Effector memory CD4-positive, alpha-beta T cell (primary cell): ENCODE measurements around the gene DPP9.

Experiments
- DNase-seq, 3 donors: peaks; one replicate each; pipeline ENCODE4 v3.0.0-alpha.2; 2020
- H3K27ac ChIP-seq: 2 replicates; pipeline ENCODE4 v1.7.0; 2013; ENCODE audit warnings: mild to moderate bottlenecking, low read length, moderate library complexity; ENCODE audit not compliant: insufficient read depth, poor library complexity, severe bottlenecking
- H3K27me3 ChIP-seq: replicated peaks from 2 replicates; pipeline ENCODE4 v1.7.0; 2013; ENCODE audit warnings: mild to moderate bottlenecking, low read length; ENCODE audit not compliant: insufficient read depth, control insufficient read depth, poor library complexity, severe bottlenecking
- H3K36me3 ChIP-seq: 2 replicates; pipeline ENCODE4 v1.7.0; 2013; ENCODE audit warnings: mild to moderate bottlenecking, low read length, moderate library complexity; ENCODE audit not compliant: control insufficient read depth, insufficient read depth
- H3K4me1 ChIP-seq: 2 replicates; pipeline ENCODE4 v1.7.0; 2013; ENCODE audit warnings: low read length, mild to moderate bottlenecking; ENCODE audit not compliant: control insufficient read depth, insufficient read depth, poor library complexity, severe bottlenecking
- H3K4me3 ChIP-seq: 2 replicates; pipeline ENCODE4 v1.7.0; 2013; ENCODE audit warnings: low read length, low read depth, mild to moderate bottlenecking; ENCODE audit not compliant: insufficient read depth, poor library complexity, severe bottlenecking
- H3K9me3 ChIP-seq: 2 replicates; pipeline ENCODE4 v1.7.0; 2013; ENCODE audit warnings: mild to moderate bottlenecking, low read length, moderate library complexity; ENCODE audit not compliant: control insufficient read depth

The DPP9 gene

DNA sequence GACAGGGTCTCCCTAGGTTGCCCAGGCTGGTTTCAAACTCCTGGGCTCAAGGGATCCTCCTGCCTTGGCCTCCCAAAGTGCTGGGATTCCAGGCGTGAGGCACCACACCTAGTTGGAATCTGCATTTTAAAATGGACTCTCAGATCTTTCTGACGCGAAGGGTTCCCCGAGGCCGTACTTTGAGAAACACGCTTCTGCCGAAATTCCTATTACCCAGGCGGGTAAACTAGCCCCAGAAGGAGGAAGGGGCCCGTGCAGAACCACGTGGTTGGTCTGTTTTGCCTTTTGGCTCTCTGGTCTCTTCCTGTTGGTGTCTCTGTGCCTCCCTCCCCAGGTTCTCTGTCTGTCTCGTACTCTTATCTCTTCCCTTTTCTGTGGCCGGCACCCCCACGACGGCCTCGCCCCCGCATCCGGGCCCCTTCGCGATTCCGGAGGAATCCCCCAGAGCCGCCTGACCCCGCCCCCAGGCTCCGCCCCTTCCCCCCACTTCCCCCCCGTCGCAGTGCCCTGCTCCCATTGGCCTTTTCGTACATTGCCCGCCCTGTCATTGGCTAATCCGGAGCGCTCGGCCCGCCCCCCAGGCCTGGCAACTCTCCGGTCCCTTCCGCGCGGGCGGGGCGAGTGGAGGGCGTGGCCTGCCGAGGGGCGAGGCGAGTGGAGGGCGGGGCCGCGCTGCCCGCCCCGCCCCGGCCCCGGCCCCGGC lies 84.7 kb downstream of the DPP9 start, which contains the start of gene TNFAIP8L1:
Gene TNFAIP8L1 (plus strand): TSS at position 689 of the 703 bp plus-strand sequence. CDS start 12,354 bp downstream, outside the sequence.
- H3K4me3 ChIP-seq, result peak within 1 kb of the TSS; percentile 67
- peak within 1 kb of the TSS; percentile 81 for H3K27ac ChIP-seq
- no peaks in the 10 kb centered on the region for H3K36me3 ChIP-seq
- DNase-seq, result peak; percentile 96 to 99 (median 98)
- no peaks in the 10 kb centered on the region for H3K27me3 ChIP-seq
- H3K9me3 ChIP-seq, result no peaks in the 10 kb centered on the region
- H3K4me1 ChIP-seq, result peaks cover 34% of the 10 kb centered on the region

DNA sequence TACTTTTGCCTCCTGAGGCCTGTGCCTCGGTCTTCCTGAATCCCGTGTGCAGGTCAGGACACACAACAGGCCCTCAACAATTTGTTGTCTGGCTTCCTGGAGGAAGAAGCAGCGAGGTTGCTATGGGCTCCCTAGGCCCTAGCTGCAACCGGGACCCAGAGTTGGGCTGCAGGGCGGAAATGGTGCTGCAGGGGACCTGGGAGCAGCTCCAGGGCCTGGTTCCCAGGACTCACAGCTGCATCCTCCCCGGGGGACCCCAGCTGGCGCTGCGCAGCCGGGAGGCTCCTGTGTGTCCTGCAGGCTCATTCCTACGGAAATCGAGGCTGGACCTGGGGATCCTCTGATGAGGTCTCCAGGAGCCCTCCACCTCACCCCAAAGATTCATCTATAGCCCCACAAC lies 85.3 kb downstream of the DPP9 start:
- H3K4me3 ChIP-seq, result no peak overlapping the region
- H3K27ac ChIP-seq, result peak overlapping the region; percentile 81
- no peaks in the 10 kb centered on the region for H3K27me3 ChIP-seq
- no peaks in the 10 kb centered on the region for H3K9me3 ChIP-seq
- H3K36me3 ChIP-seq, result no peaks in the 10 kb centered on the region
- peaks cover 34% of the 10 kb centered on the region for H3K4me1 ChIP-seq
- DNase-seq, result no peak

DNA sequence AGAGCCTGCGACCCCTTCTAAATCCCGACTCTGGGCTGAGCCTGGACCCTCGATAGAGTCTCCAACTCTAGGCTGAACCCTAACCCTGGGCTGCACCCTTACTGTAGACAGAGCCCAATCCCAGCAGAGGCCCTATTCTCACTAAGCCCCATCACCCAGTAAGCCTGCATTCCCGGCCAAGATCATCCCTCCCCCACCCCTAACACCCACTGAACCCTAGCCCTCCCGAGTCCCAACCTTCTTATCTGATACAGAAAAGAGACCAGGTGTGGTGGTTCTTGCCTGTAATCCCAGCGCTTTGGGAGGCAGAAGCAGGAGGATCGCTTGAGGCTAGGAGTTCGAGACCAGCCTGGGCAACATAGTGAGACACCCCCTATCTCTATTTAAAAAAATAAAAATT lies 86.9 kb downstream of the DPP9 start:
- H3K4me3 ChIP-seq, result peak overlapping the region; percentile 52
- H3K4me1 ChIP-seq, result peaks cover 34% of the 10 kb centered on the region
- no peaks in the 10 kb centered on the region for H3K36me3 ChIP-seq
- no peaks in the 10 kb centered on the region for H3K9me3 ChIP-seq
- DNase-seq, result no peak
- H3K27me3 ChIP-seq, result no peaks in the 10 kb centered on the region
- H3K27ac ChIP-seq, result no peak overlapping the region

DNA sequence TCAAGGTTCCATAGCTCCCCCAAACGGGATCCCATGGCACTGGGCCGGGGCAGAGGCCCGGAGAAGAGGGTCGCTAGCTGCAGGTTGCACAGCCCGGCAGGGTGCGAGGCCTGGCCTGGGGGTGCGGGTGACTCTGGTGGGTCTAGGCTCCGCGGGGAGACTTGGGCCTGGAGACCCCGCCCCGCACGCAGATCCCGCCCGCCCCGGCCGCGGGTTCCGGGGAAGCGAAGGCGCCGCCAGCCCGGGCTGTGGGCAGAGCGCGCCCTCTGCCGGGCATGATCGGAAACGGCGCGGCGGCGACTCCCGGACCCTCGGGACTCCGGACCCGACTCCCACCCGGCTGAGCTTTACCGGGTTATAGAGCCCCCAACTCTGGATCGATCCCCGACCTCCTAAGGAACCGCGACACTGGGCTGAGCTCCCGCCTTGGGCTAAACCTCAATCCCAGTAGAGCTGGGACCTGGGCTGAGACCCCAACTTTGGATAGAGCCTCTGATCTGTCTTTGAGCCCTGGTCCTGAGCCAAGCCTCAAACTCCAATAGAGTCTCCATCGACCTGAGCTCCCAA lies 87.4 kb downstream of the DPP9 start:
- Histone ChIP-seq H3K36me3 (no peaks in the 10 kb centered on the region), H3K4me1 (peaks cover 34% of the 10 kb centered on the region), H3K4me3 (peak overlapping the region; percentile 52), H3K27me3 (no peaks in the 10 kb centered on the region), H3K27ac (peak overlapping the region; percentile 36), H3K9me3 (no peaks in the 10 kb centered on the region)
- peak; percentile 53 to 65 (median 54) for DNase-seq

DNA sequence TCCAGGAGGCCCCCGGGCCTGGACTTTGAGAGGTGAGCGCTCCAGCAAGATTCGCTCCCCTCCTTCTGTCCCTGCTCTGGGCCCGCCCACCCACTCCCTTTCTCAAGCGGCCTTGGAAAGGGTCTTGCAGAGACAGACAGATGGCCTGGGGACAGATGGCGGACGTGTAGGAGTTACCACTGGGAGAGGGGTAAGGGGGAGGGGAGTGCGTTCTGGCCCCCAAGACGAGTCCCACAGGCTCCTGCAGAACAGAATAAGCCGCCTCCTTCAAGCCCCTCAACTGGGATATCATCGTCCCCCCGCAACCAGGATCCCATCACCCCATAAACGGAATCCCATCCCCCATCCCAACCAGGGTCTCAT lies 87.9 kb downstream of the DPP9 start:
- H3K4me3 ChIP-seq, result peak overlapping the region; percentile 52
- no peaks in the 10 kb centered on the region for H3K9me3 ChIP-seq
- DNase-seq, result no peak
- H3K36me3 ChIP-seq, result no peaks in the 10 kb centered on the region
- no peaks in the 10 kb centered on the region for H3K27me3 ChIP-seq
- H3K4me1 ChIP-seq, result peaks cover 29% of the 10 kb centered on the region
- H3K27ac ChIP-seq, result peak overlapping the region; percentile 36

- Histone ChIP-seq H3K36me3 (no peaks in the 10 kb centered on the region), H3K27ac (no peak overlapping the region), H3K9me3 (no peaks in the 10 kb centered on the region), H3K4me1 (peaks cover 15% of the 10 kb centered on the region), H3K4me3 (no peak overlapping the region), H3K27me3 (no peaks in the 10 kb centered on the region)
- peak in 1 of 3 donors; percentile 37 for DNase-seq
Measured at GRCh38 chr19:4633140-4633967, 90.3 kb downstream of the DPP9 start.
